Activated naive CD8-positive, alpha-beta T cell treated with anti-CD3 and anti-CD28 coated beads, Interleukin-2, amount 50 U/mL, for 16 hours (primary cell): Measurements from ENCODE around the gene BHLHE41.

Source experiments
- DNase-seq: peaks from one replicate; pipeline ENCODE4 v3.0.0-alpha.2; 2020; ENCODE audit warnings: low read depth, low spot score

BHLHE41 gene

GRCh38 chr12:26134540-26134939, 9.7 kb upstream of the BHLHE41 start:
- no peak for DNase-seq

GRCh38 chr12:26133521-26133920, 8.7 kb upstream of the BHLHE41 start:
- DNase-seq: no peak

GRCh38 chr12:26132866-26133265, 8.0 kb upstream of the BHLHE41 start:
- DNase-seq: no peak

GRCh38 chr12:26131936-26132335, 7.1 kb upstream of the BHLHE41 start:
- no peak for DNase-seq

- DNase-seq: no peak
These were observed 5.9 kb upstream of the BHLHE41 start for GRCh38 chr12:26130728-26131127.

GRCh38 chr12:26128168-26128567, 3.3 kb upstream of the BHLHE41 start:
- DNase-seq: no peak

- no peak for DNase-seq
These were observed 2.6 kb upstream of the BHLHE41 start for GRCh38 chr12:26127404-26127803.

GRCh38 chr12:26126340-26127284, 1.8 kb upstream of the BHLHE41 start:
- DNase-seq: no peak

GRCh38 chr12:26125400-26126339, 833 bp upstream of the BHLHE41 start:
- no peak for DNase-seq

- no peak for DNase-seq
These were observed 1.3 kb downstream of the BHLHE41 start for GRCh38 chr12:26123482-26123980.

GRCh38 chr12:26122681-26123481, 2.0 kb downstream of the BHLHE41 start:
- DNase-seq: no peak

GRCh38 chr12:26122061-26122680, 2.7 kb downstream of the BHLHE41 start:
- no peak for DNase-seq

GRCh38 chr12:26121323-26122060, 3.3 kb downstream of the BHLHE41 start:
- no peak for DNase-seq

- no peak for DNase-seq
These were observed 4.1 kb downstream of the BHLHE41 start for GRCh38 chr12:26120561-26121274.

- no peak for DNase-seq
These were observed 5.3 kb downstream of the BHLHE41 start for GRCh38 chr12:26119391-26119989.

GRCh38 chr12:26118308-26118707, 6.5 kb downstream of the BHLHE41 start:
- no peak for DNase-seq

GRCh38 chr12:26116829-26117715, 7.8 kb downstream of the BHLHE41 start:
- no peak for DNase-seq
